Activated naive CD4-positive, alpha-beta T cell treated with anti-CD3 and anti-CD28 coated beads, Interleukin-2, amount 50 U/mL, for 16 hours (primary cell): ENCODE results near the gene CNKSR3.

ENCODE experiments used
- DNase-seq: peaks from one replicate; pipeline ENCODE4 v3.0.0-alpha.2; 2020

The CNKSR3 gene

DNA sequence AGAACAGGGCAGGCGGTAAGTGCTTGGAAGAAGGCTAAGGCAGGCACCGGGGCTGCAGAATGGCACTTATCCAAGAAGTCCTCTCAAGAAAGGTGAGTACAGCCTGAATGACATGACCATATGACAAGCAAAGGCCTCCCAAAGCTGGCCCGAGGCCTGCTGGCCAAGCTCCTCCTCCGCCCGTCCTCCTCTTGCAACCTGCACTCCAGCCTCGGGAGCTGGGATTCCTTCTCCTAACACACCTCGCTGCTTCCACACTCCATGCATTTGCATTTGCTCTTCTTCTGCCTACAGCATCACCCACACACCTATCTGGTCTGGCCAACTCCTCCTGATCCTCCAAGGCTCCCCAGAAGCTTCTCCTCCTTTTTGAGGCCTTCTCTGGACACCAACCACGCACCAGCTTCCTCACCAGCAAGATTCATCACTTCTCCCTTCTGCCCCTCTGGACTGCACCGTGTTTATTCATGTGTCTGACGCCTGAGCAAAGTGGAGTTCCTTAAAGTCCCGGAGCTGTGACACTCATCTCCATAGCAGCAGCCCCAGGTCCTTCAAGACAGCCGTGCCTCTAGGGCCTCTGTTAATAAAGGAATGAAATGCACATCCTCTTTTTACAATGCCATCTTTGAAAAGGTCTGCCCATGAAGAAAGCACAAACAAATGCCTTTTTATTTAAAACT lies 32.3 kb downstream of the CNKSR3 start:
- no peak for DNase-seq

DNA sequence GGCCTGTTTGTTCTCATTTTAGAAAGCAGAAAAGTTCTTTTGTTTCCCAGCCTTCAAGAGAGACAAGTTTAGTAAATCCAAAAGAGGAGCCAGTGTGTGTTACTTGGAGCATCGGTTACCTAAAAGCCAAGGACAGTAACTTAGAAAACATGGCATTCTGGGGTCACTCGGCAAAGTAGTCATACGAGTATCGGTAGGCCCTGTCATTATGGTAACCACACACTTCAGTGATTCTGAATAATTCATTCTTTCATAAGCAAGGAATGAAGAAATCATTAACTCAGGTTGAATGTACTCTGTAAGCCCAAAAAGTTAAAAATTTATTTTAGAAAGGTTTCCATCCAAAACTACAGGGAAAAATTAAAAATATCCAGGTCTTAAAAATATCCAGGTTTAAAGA lies 34.0 kb downstream of the CNKSR3 start:
- DNase-seq: no peak

DNA sequence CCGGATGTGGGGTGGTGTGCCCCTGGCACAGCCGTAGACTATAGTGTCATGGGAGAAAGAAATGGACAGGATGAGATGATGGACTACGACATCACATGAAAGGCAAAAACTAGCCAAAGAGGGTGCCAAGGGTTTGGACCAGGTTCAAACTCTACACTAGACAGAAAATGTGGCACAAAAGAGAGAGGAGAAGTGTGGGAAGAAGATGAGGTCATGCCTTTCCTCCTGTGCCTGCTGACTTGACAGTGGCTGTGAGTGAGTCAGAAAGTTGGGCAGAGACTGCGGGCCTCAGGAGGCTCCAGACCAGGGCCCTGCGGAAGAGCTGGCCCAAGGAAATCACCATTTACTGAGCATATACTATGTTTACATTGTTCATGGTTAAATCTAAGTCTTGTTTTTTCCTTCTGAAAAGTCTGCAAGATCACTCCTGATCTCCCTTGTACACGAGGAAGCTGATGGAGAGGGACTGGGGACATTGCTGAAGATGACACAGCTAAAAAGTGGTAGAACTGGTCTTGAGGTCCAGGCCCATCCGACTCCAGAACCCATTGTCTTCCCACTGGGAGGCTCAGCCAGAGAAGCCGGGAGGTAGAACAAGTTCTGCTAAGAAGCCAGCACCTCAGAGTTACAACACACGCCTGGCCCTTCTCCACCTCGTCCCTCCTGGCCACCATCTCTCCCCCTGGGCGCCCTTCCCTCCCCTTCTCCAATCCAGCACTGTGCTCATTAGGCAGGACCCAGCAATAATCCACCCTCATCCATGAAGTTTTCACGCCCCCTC lies 35.6 kb downstream of the CNKSR3 start:
- DNase-seq: no peak

DNA sequence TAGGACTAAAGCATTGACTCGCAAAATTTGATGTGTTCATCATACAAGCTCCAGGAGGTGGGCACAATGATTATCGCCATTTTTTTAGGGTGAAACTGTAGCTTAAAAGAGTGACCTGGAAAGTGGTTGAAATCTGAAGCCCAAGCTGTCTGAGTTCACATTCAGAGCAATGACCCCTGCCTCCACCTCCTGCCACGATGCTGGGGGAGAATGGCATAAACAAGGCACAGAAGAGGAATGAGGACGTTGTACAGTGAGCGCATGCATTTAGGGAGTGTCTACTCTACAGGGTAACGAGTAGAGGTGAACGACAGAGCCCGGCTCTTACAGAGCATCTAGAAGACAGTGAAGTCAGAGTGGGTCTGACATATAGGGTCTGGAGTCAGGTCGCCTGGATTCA lies 37.2 kb downstream of the CNKSR3 start:
- DNase-seq: no peak

DNA sequence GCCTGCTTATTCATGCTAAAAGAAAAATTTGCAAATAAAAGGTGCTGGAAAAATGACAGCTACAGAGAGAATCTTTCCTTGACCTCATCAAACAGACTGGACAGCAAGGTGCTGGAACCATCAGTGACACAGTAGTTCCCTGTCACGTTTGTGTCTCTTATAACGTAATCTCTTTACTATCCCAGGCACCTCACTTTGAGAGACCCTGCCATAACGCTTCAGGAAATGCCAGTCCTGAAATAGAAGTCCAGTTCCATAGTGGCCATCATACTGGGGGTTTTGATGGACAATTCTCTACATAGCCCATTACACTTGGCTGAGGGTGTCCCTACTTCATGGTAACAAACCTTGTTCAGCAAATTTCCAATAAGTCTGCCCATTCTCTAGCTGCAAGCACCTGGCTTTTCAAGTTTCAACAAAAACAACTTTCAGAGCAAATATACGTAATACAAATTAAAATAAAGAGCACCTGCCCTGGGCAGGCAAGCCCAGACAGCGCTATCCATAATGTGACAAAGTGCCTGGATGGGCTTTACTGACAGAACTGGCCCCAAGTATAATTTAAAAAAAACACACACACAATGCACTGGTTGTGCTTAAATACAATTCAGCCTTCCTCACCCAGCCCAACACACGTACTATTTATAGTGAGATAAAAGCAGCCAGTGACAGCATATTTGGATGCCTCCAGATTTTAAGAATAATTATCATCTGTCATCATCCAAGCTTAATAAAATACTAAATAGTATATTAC lies 38.7 kb downstream of the CNKSR3 start:
- DNase-seq: no peak

DNA sequence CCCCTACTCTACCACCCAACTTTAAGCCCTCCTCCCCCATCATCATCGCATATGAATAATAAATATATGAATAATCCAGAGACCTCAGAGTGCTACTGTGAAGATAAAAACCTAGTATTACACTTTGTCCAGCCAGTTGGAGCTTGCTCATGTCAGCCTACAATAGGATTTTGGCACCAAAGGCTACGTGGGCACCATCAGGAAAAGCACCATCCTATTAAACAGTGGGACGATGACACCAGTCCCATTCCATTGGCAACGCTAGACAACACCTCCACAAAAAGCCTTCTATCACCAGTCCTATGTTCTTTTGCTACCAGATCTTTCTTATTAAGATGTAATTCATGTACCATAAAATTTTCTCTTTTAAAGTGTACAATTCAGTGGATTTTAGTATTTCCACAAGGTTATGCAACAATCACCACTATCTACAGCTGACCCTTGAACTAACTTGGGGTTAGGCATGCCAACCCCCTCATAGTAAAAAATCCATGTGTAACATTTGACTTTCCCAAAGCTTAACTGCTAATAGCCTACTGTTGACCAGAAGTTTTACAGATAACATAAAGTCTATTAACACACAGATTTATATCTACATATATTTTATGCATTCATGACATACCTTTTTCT lies 41.1 kb downstream of the CNKSR3 start:
- no peak for DNase-seq

DNA sequence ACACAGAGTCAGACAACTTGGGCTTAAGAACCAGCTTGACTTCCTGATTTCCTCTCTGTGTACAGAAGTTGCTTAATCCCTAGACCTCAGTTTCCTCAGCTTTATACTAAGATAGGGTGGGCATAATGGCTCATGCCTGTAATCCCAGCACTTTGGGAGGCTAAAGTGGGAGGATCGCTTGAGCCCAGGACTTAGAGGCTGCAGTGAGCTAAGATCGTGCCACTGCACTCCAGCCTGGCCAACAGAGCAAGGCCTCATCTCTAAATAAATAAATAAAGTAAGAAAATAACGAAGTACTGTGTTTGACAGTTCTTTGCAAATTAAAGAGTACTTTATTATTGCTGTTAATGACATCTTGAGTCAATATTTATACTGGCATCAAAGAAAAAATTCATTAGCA lies 41.7 kb downstream of the CNKSR3 start:
- no peak for DNase-seq

DNA sequence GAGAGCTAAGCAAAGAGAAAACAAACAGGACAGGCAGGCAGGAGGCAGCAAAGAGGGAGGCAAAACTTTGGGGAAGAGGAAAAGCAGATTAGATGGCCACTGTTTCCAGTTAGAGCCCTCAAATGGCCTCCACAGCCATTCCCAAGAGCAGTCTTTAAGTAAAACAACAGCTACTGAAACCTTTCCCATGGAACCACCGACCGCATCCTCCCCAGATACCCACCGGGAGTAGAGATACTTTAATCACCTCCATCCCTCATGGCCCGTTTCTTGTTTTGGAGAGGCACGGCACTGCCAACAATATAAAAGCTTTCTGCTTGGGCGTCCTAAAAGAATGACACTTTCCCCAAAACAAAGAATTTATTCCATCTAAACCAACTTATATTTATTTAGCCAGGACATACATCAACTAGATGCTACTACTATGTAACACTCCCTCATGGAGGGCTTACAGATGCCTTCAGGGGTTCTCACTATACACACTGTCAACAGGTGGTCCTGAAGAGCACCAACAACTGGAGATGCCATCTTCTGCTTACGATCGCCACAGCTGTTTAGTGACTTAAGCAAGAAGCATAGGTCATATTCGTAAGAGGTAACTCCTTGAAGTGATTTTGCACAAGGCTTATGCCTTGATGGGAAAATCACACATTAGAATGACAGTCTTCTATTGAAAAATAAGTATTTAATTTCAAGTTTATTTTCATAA lies 43.4 kb downstream of the CNKSR3 start:
- no peak for DNase-seq

DNA sequence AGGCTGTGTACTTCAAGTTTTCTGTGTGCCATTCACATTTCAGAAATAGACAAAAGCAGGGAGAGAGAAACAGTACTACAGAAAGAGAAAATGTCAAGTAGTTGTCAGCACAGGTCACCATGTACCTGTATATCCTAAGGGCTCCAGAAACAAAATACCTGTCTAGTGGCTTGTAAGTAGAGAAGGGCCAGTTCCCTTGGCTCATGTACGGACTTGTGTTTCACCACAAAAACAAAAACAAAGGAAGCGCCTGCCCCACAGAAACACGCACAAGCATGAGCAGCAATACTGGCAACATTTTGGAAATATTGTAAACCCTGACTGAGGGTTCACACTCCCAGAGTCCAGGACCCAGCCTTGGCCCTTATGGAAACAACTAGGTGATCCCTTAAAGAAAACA lies 44.3 kb downstream of the CNKSR3 start:
- no peak for DNase-seq

DNA sequence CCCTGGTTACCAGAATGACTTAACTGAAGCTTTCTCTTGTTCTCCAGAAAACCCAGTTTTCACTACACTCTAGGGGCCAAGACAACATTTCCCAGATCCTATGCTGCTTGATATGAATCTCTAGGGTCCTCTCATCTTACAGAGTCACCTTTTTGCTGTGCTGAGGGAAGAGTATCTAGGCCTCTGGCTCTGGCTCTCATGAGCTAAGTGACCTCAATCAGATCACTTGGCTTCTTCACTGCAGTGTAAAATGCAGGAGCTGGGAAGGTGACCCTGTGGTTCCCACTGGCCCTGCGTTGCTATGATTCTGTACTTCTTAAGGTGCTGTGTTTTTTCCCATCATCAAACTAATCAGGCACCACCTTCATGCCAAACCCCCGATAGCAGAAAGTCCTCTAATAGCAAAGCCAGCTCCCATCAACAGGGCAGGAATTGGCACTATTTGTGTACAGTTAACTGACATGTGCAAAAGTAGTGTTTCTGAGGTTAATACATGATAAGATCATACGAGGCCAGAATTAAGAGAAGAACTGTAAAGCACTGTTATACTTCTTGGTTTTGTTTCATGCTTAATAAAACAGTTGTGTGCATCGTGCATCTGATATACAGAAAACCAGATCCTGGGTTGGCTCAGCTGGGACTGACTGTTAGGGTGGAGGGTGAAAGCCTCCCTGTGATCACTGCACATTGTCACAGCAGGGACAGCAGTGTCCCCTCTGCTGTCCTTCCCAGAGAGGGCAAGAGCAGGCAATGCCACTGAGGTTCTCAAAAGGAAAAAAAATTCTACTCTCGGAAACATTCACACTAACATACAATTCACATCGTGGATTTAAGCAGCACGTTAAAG lies 46.7 kb downstream of the CNKSR3 start:
- no peak for DNase-seq

DNA sequence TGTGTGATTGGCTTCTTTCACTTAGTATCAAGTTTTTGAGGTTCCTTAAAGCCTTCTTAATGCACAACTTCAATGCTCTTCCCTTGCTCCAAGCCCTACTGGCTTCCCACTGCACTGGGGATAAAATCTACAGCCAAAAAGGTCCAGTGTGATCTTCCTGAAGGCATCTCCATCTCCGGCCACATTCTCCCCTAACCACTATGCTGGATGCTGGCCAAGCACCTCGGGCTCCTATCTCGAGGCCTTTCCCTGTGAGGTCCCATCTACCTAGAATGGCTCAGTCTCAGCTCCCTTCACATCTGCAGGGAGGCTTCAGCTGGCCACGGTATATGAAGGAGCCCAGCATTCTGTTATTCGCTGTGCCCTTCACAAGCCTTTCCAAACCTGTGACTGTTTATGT lies 48.1 kb downstream of the CNKSR3 start:
- DNase-seq: no peak

DNA sequence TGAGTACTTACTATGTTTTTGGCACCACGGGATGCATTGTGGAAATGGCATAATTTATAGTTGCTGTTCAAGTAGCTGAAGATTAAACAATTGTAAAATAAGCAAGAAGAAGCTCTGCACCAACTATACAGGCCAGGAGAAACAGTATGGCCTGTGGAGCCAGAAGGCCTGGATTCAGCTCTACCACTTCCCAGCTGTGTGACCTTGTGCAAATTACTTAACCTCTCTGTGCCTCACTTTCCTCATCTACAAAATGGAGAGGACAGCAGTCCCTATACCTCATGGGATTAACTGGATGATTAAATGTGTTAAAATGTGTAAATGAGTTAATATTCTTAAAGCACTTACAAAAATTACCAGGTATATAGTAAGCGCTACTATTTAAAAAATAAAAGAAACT lies 49.1 kb downstream of the CNKSR3 start:
- DNase-seq: no peak

DNA sequence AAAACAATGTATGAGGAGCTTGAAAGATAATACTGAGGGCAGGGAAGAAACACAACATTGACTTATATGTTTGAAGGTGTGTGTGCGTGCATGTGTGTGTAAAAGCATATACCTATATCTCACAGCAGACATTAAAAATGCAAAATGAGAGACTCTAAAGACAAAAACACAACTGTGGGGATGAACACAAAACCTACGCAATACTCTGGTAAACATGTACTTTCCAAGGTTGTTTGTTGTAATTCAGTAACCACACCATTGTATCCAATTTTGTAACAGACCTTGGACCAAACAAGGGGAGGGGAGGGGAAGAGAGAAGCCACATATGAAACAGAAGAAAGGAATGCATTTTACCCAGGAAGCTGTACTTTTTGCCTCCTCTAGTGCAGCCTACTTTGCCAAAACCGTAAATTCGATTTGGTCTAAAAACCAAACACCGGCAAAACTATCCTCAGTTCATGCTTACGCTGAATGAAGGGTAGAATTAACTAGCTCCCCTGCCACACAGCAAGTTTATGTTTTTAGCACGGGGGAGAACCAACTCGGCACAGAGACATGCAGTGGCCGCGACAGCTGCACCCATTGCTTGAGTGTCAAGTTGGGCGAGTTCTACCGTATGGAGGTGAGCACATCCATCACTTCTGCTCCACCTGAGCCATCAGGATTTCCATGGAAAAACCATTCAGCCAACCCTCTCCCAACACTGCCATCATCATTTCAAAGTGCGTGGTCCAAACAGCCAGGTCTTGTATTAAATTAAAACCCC lies 50.0 kb downstream of the CNKSR3 start:
- no peak for DNase-seq

DNA sequence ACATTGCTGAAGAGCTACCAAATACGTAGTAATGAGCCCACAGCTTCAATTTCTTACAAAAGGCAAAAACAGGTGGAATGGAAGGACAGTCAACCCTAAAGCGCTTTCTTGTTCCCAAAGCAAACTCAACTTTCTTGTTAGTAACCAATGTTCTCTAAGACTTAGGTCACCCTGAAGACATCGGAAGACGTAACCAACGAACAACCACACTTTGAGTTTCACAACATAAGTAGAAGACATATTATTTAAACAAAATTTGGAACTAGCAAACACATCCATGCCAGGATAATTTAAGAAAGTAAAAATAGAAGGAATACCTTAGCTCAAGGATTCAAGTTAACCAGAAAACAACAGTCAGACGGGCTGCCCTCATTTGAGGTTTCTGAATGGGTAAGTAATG lies 51.0 kb downstream of the CNKSR3 start:
- no peak for DNase-seq

DNA sequence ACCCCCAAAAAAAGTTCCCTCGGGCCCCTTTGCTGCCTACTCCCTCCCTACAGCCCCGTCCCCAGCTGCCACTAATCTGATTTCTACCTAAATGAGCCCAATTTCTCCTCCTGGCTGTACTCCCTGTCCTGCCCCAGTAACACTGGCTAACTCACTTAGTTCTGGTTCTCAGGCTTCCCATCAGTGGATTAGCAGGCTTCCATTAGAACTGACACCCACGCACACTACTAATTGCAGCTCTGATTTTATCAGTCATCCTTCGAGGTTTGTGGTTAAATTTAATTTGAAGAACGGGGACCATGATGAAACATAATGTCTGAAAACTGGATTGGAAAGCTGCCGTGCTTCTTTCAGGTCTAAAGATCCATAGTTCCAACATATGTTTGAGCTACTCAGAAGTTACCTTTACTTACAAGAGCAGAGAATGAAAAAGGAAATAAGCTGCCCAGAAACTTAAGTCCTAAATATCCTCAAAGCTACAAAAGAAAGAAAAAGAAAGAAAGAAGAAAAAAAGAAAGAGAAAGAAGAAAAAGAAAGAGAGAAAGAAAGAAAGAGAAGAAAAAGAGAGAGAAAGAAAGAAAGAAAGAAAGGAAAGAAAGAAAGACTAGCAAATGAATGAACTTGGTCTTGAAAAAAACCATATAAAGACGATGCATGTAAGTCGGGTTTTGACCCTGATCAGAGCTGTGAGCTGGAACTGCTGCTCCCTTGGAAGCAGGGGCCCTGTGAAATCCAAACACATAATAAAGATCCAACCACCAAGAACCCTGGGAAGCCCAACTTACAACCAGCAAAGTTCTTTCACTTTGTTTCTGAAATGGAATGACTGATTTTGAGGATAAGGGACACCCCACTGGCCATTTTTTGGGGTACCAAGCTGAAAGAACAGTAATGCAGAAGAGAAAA lies 51.7 kb downstream of the CNKSR3 start:
- DNase-seq: no peak

DNA sequence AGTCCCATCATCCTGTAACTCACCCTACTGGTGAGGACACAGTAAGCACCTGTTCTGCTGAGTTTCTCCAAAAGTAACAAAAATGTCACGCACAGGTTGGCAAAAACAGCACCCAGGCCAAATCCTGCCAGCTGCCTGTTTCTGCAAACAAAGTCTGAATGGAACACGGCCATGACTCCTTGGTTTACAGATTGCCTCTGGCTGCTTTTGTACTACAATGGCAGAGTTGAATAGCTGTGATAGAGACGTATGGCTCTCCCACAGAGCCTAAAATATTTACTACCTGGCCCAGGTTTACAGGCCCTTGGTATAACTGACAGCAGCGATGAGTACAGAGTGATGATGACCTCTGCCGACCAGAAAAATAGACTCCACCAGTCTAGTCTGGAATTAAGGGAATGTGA lies 52.6 kb downstream of the CNKSR3 start:
- DNase-seq: no peak

DNA sequence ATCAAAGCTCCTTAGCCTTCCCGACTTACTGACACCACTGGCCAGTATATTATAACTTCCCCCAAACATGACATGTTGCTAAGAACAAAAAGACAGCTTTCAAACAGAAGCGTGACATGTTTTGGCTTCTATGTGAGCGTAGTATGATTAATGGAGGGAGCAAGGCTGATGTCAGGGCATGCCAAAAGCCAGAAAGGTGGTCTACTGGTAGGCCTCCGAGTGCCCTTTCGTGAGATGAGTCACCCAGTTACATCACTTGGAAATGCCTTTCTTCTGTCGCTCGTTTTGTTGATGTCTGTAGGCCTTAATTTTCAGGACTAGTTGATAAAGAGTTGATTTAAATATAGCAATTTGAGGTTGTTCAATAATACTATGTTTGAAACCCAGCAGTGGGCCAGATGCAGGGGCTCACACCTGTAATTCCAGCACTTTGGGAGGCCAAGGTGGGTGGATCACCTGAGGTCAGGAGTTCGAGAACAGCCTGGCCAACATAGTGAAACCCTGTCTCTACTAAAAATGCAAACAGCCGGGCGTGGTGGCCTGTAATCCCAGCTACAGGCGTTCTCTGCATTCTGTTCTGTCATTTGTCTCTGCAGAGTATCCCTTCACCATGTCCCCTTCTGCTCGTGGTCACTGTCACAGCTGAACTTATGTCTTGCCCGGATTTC lies 53.3 kb downstream of the CNKSR3 start:
- no peak for DNase-seq

DNA sequence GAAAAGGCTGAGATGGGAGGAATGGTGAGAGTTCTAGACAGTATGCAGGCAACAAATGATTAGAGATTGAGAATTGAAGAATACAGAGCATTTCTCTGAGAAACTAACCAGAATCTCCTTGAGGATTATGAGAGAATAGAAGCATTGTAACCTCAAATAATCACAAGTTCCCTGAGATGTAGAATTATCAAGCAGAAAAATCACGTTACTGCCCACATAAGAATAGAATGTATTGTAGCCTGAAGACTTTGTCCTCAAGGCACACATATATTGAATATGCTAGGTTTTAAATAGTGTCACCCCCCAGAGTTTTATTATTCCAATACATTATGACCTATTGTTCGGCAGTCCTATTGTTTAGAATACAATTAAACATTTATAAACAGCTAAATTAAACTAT lies 57.2 kb downstream of the CNKSR3 start:
- no peak for DNase-seq

DNA sequence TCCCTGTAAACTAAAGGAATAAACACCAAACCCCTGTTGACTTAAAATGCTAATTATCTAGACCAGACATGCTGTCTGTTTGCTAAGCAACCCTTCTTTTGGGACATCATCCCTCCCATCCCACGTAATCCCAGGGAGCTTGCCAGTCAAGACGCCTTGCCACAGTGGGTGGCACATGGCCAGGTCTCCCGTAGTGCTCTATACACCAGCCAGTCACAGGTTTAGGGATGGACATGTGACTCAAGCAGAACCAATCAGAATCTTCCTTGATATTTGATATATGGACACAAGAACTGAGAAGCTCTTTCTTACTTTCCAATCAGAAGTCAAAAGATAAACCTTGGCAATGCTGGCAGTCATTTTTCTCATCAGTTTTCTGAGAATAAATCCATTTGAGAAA lies 60.0 kb downstream of the CNKSR3 start:
- no peak for DNase-seq
